C4-2B (cell line): ENCODE measurements around the gene KRT14.

Experiments used
- H3K27ac ChIP-seq: fragments of 450-650 bp; 2 replicates; pipeline ENCODE4 v1.5.1; 2017
- CTCF ChIP-seq: fragments of 450-650 bp; conservative IDR thresholded peaks from 2 replicates; pipeline ENCODE4 v1.5.1; 2017; ENCODE audit warnings: mild to moderate bottlenecking
- ZFX ChIP-seq: fragments of 450-650 bp; IDR thresholded peaks from 2 replicates; pipeline ENCODE4 v1.6.1; 2017

Gene KRT14

GRCh38 chr17:41552455-41552854 lies 34.2 kb downstream of the KRT14 start:
- H3K27ac ChIP-seq = no peak overlapping the region
- TF ChIP-seq ZFX (no peak), CTCF (no peak)

- TF ChIP-seq CTCF (no peak), ZFX (no peak)
- H3K27ac ChIP-seq = no peak overlapping the region
Observed at GRCh38 chr17:41551365-41551764, 35.3 kb downstream of the KRT14 start.

DNA sequence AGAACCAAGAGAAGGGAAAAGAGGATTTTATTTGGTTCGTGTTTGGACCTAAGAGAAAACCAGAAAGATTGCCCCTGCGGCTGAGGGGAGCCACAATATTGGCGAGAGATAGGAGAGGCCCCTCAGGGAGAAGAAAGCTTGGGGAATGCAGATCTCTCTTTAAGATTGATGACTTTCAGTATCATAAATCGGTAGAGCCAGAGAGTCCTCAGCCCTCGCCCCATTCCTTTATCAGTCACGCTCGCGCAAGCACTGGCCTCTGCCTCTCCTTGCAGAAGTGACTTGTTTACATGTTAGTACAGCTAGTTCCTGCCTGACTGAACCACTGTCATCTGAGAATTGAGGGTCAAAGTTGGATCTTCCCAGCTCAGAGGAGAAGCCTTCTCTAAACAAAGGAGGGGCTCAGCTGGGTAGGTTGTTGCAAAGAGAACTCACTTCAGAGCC lies 37.1 kb downstream of the KRT14 start:
- H3K27ac ChIP-seq = no peak overlapping the region
- TF ChIP-seq CTCF = no peak; the same call in none of the 2 replicates

- peak overlapping the region; percentile 18 for H3K27ac ChIP-seq
- no peak for TF ChIP-seq ZFX
- TF ChIP-seq CTCF = peak; percentile 99
Observed at GRCh38 chr17:41548844-41549595, 37.7 kb downstream of the KRT14 start.

GRCh38 chr17:41547921-41548843 lies 38.5 kb downstream of the KRT14 start:
- no peak overlapping the region for H3K27ac ChIP-seq
- no peak for TF ChIP-seq CTCF
- no peak for TF ChIP-seq ZFX

DNA sequence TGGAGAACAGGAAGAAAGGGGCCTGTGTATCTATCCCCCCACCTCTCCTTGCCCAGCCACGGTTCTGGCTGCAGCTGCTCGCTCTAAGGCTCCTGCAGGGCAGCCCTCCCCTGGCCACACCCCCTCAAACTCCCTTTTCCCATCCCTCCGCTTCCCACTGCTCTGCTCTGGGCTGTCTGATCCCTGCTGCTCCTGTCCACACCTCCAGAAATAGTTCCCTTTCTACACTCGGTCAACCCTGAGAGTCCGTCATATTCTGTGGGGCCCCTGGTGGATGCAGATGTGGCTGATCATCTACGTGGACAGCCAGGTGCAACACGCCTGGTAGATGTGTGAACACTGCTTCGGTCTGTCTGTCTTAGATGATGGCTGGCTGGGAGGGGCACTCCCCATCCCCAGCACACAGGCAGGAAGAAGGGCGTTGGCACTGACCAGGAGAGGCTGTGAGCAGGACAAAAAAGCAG lies 39.3 kb downstream of the KRT14 start:
- TF ChIP-seq CTCF (no peak), ZFX (no peak)

DNA sequence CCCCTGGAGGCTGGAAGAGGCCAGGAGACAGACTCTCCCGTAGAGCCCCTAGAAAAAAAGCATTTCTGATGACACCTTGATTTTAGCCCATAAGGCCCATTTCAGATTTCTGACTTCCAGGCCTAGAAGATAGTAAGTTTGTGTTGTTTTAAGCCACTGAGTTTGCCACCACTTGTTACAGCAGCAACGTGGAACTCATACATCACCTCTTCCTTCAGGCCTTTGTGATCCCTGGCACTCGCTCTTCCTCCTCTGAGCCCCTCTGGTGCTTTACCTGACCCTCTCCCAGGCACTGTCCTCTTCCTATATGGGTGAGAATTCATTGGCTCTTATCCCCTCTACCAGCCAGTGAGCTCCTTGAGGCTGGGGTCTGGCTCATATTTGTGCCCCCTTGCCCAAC lies 39.9 kb downstream of the KRT14 start:
- no peak overlapping the region for H3K27ac ChIP-seq
- TF ChIP-seq ZFX = no peak
- TF ChIP-seq CTCF = no peak

More for the DNA sequence above, 39.3 kb downstream of the KRT14 start:
- no peak overlapping the region for H3K27ac ChIP-seq
